Neural progenitor cell (in vitro differentiated cells): ENCODE measurements around the gene RIBC1. TPM values are rescaled to one million over a fixed set of nuclear protein-coding genes. Genes with fewer than 3 reads are reported as not detected.

Experiments
- DNase-seq: peaks from one replicate; pipeline ENCODE4 v3.0.0-alpha.2; 2016; ENCODE audit warnings: low spot score
- H2AFZ ChIP-seq: fragments of 200-600 bp; sonication (generic); replicated peaks from 2 replicates; pipeline ENCODE4 v1.6.1; 2016; ENCODE audit warnings: antibody characterized with exemption
- H3F3A ChIP-seq: fragments of 200-600 bp; sonication (generic); 2 replicates; pipeline ENCODE4 v1.6.1; 2016; ENCODE audit warnings: antibody characterized with exemption, low read depth
- H3K27ac ChIP-seq: fragments of 200-600 bp; sonication (generic); 2 replicates; pipeline ENCODE4 v1.5.1; 2016; ENCODE audit warnings: mild to moderate bottlenecking
- H3K27me3 ChIP-seq: fragments of 200-600 bp; sonication (generic); 2 replicates; pipeline ENCODE4 v1.6.1; 2016; ENCODE audit warnings: mild to moderate bottlenecking, moderate library complexity
- H3K36me3 ChIP-seq: fragments of 200-600 bp; sonication (generic); 2 replicates; pipeline ENCODE4 v1.5.1; 2016
- H3K4me1 ChIP-seq: fragments of 200-600 bp; sonication (generic); 2 replicates; pipeline ENCODE4 v1.6.1; 2016; ENCODE audit warnings: mixed run types
- H3K4me2 ChIP-seq: fragments of 200-600 bp; sonication (generic); 2 replicates; pipeline ENCODE4 v1.6.1; 2016
- H3K4me3 ChIP-seq: fragments of 200-600 bp; sonication (generic); 2 replicates; pipeline ENCODE4 v1.5.1; 2016
- H3K79me2 ChIP-seq: fragments of 200-600 bp; sonication (generic); 2 replicates; pipeline ENCODE4 v1.6.1; 2016; ENCODE audit warnings: low read depth
- H3K9ac ChIP-seq: fragments of 200-600 bp; sonication (generic); 2 replicates; pipeline ENCODE4 v1.6.1; 2016
- H3K9me3 ChIP-seq: fragments of 200-600 bp; sonication (generic); 2 replicates; pipeline ENCODE4 v1.5.1; 2016; ENCODE audit warnings: low read depth
- H4K20me1 ChIP-seq: fragments of 200-600 bp; sonication (generic); 2 replicates; pipeline ENCODE4 v1.6.1; 2016; ENCODE audit warnings: low read depth
- H3K27ac Mint-ChIP-seq: 3 replicates; pipeline ENCODE4 v1.8.0; 2021; ENCODE audit warnings: mixed read lengths
- H3K27me3 Mint-ChIP-seq: 2 replicates; pipeline ENCODE4 v1.8.0; 2022; ENCODE audit warnings: low read depth, mild to moderate bottlenecking, inconsistent platforms, moderate library complexity, mixed read lengths; ENCODE audit not compliant: insufficient read depth
- H3K36me3 Mint-ChIP-seq: 3 replicates; pipeline ENCODE4 v1.8.0; 2021; ENCODE audit warnings: mixed read lengths
- H3K4me1 Mint-ChIP-seq: 3 replicates; pipeline ENCODE4 v1.8.0; 2021; ENCODE audit warnings: mixed read lengths
- H3K4me3 Mint-ChIP-seq: 3 replicates; pipeline ENCODE4 v1.8.0; 2021; ENCODE audit warnings: mild to moderate bottlenecking, moderate library complexity, mixed read lengths
- H3K9me3 Mint-ChIP-seq: 3 replicates; pipeline ENCODE4 v1.8.0; 2020; ENCODE audit warnings: mixed read lengths
- EZH2 ChIP-seq: fragments of 200-600 bp; sonication (generic); IDR thresholded peaks from 2 replicates; pipeline ENCODE4 v1.6.1; 2017; ENCODE audit warnings: antibody characterized with exemption, mild to moderate bottlenecking, moderate library complexity
- EZH2phosphoT487 ChIP-seq: fragments of 200-600 bp; sonication (generic); IDR thresholded peaks from 2 replicates; pipeline ENCODE4 v1.6.1; 2017; ENCODE audit warnings: antibody characterized with exemption
- total RNA-seq: library from RNA; depleted of rRNA; stranded (reverse); fragments of >200 nt; gene quantifications from 2 replicates; pipeline ENCODE4 v1.2.3, GENCODE V29; 2015; ENCODE audit warnings: low replicate concordance
- TF ChIP-seq, protein P1 (sequence below): fragments of 200-600 bp; sonication (generic); IDR thresholded peaks from 2 replicates; pipeline ENCODE4 v1.5.1; 2017; ENCODE audit warnings: antibody characterized with exemption, mild to moderate bottlenecking

Gene RIBC1
- total RNA-seq, 1 donor from 2014 or later = 0.62 TPM

DNA sequence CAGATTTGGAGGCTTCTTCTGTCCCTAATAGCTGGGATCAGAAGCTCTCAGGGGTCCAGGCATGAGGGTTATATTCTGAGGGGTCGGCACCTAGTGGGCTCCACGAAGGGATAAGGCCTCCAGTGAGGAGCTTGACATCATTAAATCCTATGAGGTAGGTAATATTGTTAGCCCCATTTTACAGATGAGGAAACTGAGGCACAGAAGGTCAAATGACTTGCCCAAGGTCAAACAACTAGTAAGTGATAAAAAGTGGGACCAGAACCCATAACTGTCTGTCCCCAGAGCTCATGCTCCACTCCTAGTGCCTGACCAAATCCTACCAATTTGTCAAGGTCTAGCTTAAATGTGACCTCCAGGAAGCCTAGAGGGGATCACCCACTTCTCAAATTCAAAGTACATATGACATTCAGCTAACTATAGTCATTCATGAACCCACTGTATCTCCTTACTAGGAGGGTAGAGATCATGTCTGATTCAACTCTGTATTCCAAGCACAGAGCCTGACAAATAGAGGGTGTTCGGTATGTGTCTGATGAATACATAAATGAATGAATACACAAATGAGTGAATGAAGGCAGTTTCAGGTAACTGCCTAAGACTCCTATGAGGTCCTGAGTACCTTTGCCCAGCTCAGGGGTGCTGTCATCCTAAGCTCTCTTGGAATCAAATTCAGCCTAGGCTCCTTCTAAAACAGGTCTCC lies 43.5 kb upstream of the RIBC1 start:
- Histone ChIP-seq H3K4me2 (no peak overlapping the region), H2AFZ (no peak overlapping the region), H3K9me3 (no peaks in the 10 kb centered on the region), H3K79me2 (no peaks in the 10 kb centered on the region), H3F3A (no peaks in the 10 kb centered on the region), H3K9ac (no peak overlapping the region), H3K36me3 (no peaks in the 10 kb centered on the region), H3K4me3 (no peak overlapping the region), H3K27me3 (no peaks in the 10 kb centered on the region), H3K4me1 (no peaks in the 10 kb centered on the region), H4K20me1 (no peaks in the 10 kb centered on the region), H3K27ac (no peak overlapping the region)
- Mint-ChIP-seq H3K27ac (no peak overlapping the region), H3K4me1 (no peaks in the 10 kb centered on the region), H3K4me3 (no peak overlapping the region), H3K27me3 (peaks cover 6% of the 10 kb centered on the region), H3K36me3 (peaks cover 30% of the 10 kb centered on the region), H3K9me3 (peaks cover 6% of the 10 kb centered on the region)
- no peak for DNase-seq
- TF ChIP-seq, protein P1, sequence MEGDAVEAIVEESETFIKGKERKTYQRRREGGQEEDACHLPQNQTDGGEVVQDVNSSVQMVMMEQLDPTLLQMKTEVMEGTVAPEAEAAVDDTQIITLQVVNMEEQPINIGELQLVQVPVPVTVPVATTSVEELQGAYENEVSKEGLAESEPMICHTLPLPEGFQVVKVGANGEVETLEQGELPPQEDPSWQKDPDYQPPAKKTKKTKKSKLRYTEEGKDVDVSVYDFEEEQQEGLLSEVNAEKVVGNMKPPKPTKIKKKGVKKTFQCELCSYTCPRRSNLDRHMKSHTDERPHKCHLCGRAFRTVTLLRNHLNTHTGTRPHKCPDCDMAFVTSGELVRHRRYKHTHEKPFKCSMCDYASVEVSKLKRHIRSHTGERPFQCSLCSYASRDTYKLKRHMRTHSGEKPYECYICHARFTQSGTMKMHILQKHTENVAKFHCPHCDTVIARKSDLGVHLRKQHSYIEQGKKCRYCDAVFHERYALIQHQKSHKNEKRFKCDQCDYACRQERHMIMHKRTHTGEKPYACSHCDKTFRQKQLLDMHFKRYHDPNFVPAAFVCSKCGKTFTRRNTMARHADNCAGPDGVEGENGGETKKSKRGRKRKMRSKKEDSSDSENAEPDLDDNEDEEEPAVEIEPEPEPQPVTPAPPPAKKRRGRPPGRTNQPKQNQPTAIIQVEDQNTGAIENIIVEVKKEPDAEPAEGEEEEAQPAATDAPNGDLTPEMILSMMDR = no peak
- no peak for TF ChIP-seq EZH2
- TF ChIP-seq EZH2phosphoT487 = no peak

DNA sequence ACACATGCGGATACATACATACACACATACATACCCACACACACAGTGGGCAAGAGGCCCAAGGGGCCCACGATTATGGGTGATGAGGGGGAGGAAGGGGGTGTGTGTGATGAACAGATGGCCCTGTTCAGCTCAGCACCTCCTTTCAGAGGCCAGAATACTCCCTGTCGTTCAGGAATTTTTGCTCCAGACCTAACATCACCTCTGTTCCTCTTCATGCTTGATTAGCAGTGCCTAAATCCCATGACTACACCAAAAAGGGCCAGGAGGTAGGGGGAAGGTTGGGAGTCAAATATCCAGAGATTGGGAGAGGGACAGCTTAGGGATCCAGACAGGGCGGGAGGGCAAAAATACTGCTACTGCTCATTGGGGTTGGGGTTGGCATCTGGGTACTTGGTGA lies 42.9 kb upstream of the RIBC1 start:
- H3K4me1 ChIP-seq = no peaks in the 10 kb centered on the region
- H3K9ac ChIP-seq = no peak overlapping the region
- no peaks in the 10 kb centered on the region for H3K9me3 ChIP-seq
- H3F3A ChIP-seq = no peaks in the 10 kb centered on the region
- no peak overlapping the region for H3K4me3 ChIP-seq
- no peaks in the 10 kb centered on the region for H3K36me3 ChIP-seq
- TF ChIP-seq, protein P1 = no peak
- TF ChIP-seq EZH2phosphoT487 (no peak), EZH2 (no peak)
- Mint-ChIP-seq H3K27ac (no peak overlapping the region), H3K36me3 (peaks cover 25% of the 10 kb centered on the region), H3K27me3 (peaks cover 6% of the 10 kb centered on the region), H3K4me1 (no peaks in the 10 kb centered on the region), H3K4me3 (no peak overlapping the region), H3K9me3 (peaks cover 4% of the 10 kb centered on the region)
- H3K27ac ChIP-seq = no peak overlapping the region
- DNase-seq = no peak
- no peaks in the 10 kb centered on the region for H3K27me3 ChIP-seq
- no peak overlapping the region for H3K4me2 ChIP-seq
- H2AFZ ChIP-seq = no peak overlapping the region
- no peaks in the 10 kb centered on the region for H4K20me1 ChIP-seq
- no peaks in the 10 kb centered on the region for H3K79me2 ChIP-seq

DNA sequence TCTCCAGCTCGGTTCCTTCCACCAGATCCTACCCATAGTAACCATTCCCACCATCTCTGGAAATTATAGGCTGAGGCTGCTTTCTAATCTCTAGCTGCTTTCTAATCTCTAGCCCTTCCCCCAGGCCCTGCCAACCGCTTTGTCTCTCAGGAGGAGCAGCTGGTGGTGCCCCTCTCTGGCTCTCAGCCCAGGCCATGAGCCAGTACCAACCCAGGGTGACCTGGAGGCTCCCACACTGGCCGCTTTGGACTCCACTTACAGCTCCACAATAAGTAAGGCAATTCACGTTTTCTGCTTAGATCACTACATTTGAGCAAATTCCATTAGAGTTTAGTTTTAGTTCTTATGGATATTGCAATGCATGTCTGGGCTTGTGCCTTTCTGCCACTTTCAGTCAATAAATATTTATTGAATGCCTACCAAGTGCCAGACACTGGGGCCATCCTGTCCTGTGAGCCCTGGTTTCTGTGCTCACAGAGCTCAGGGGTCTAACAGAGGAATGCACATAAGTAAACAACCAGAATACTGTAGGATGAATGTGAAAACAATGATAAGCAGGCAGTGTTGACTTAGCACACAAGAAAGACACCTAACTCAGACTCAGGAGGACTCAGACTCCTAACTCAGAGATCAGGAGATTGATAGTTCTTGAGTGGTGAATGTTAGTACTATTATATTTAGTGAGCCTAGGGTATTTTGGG lies 39.1 kb upstream of the RIBC1 start:
- Mint-ChIP-seq H3K36me3 (peaks cover 30% of the 10 kb centered on the region), H3K4me1 (no peaks in the 10 kb centered on the region), H3K27me3 (peaks cover 6% of the 10 kb centered on the region), H3K4me3 (no peak overlapping the region), H3K27ac (no peak overlapping the region), H3K9me3 (peaks cover 5% of the 10 kb centered on the region)
- Histone ChIP-seq H3K79me2 (no peaks in the 10 kb centered on the region), H3K4me2 (no peak overlapping the region), H3K9ac (no peak overlapping the region), H2AFZ (no peak overlapping the region), H3F3A (no peaks in the 10 kb centered on the region), H3K27me3 (no peaks in the 10 kb centered on the region), H3K9me3 (no peaks in the 10 kb centered on the region), H4K20me1 (no peaks in the 10 kb centered on the region), H3K27ac (no peak overlapping the region), H3K4me3 (no peak overlapping the region), H3K4me1 (no peaks in the 10 kb centered on the region), H3K36me3 (peaks cover 5% of the 10 kb centered on the region)
- TF ChIP-seq EZH2phosphoT487 (no peak), EZH2 (no peak)
- TF ChIP-seq, protein P1 = no peak
- DNase-seq = no peak
